ENCODE data around the gene BAZ1B.
"Not testable (repeated sequence)": the region's sequence is repeated elsewhere in the genome, so short reads cannot be mapped to it uniquely, and the experiment has no call there.

The BAZ1B gene

DNA sequence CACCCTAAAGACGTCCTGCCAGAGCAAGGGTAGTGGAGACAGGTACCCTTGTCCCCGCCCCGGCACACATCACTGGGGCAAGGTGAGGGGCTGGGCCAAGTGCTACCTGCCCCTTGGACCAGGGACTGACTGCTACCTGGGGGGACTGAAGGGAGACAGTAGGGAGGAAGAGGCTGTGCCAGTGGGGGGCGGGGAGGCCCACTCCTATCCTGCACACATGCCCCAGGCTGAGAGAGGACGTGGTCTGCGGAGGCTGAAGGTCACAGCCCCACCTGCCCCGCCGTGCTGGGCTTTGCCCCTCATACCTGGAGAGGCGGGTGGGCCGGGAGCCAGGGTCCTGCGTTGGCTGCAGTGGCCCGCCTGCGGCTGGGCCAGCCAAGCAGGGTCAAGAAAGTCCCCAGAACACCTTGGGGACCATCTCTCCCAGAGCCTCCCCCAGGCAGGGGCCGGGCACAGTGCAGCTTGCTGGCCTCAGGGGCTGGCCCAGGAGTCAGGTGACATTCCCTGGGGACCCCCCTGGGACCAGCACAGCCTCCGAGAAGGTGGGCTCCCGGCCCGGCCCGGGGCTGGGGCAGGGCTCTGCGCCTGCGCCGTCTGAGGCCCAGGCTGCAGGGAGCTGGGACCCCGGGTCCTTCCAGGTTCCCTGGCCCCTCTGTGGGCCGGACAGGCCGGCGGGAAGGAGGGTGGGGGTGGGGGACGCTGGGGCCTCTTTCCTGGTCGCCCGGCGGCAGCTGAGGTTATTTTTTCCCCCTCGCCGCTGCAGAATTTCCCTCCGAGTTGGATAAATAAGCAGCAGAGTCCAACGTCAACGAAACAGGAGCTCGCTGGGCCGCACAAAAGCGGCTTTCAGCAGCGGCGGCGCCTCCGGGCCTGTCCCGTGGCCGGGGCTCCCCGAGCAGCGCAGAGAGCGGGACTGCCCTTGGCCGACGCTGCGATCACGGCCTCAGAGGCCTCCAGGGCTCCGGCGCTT lies 98.3 kb downstream of the BAZ1B start:
- no peak overlapping the region for H3K4me3 ChIP-seq (ENCODE audit: low read depth, low read length)
- DNase-seq (ENCODE audit: low read depth), result no peak
- TF ChIP-seq, protein P1, sequence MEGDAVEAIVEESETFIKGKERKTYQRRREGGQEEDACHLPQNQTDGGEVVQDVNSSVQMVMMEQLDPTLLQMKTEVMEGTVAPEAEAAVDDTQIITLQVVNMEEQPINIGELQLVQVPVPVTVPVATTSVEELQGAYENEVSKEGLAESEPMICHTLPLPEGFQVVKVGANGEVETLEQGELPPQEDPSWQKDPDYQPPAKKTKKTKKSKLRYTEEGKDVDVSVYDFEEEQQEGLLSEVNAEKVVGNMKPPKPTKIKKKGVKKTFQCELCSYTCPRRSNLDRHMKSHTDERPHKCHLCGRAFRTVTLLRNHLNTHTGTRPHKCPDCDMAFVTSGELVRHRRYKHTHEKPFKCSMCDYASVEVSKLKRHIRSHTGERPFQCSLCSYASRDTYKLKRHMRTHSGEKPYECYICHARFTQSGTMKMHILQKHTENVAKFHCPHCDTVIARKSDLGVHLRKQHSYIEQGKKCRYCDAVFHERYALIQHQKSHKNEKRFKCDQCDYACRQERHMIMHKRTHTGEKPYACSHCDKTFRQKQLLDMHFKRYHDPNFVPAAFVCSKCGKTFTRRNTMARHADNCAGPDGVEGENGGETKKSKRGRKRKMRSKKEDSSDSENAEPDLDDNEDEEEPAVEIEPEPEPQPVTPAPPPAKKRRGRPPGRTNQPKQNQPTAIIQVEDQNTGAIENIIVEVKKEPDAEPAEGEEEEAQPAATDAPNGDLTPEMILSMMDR (IDR thresholded peaks at IDR 0.05; ENCODE audit: low read depth, low read length), result no peak
- TF ChIP-seq MYC (IDR thresholded peaks at IDR 0.05; ENCODE audit: low read depth, low read length) (no peak), POLR2A (IDR thresholded peaks at IDR 0.05; ENCODE audit: extremely low read depth, insufficient read length) (no peak)
- TF ChIP-seq, protein P2, sequence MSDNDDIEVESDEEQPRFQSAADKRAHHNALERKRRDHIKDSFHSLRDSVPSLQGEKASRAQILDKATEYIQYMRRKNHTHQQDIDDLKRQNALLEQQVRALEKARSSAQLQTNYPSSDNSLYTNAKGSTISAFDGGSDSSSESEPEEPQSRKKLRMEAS (IDR thresholded peaks at IDR 0.05; ENCODE audit: low read depth, low read length), result no peak

DNA sequence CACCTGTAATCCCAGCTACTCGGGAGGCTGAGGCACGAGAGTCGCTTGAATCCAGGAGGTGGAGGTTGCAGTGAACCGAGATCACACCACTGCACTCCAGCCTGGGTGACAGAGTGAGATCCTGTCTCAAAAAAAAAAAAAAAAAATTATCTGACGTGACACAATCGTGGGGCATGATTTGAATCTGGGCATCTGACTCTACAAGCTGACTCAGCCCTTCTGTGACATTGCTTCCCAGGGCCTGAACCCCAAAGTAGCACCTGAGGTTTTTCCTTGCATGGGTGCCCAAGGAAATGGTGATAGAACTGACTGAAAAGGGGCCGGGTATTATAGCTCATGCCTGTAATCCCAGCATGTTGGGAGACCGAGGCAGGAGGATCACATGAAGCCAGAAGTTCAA lies 101.5 kb downstream of the BAZ1B start:
- not testable (repeated sequence) for DNase-seq (ENCODE audit: low read depth)

DNA sequence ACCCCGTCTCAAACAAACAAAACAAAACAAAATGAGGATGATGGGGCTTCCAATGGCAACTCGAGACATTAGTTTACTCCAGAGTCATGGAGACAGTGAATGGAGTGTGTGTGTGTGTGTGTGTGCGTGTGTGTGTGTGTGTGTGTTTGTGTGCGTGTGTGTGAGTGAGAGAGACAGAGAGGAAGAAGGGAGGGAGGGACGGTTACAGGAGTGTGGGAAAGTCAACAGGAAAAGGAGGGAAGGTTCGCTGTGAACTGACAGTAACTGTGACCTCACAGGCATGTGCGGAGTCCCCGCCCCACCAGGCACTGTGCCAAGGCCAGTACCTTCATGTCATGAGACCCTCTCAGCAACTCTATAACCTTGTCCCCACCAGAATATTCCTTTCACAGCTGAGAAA lies 102.1 kb downstream of the BAZ1B start:
- not testable (repeated sequence) for DNase-seq (ENCODE audit: low read depth); H3K4me3 ChIP-seq (ENCODE audit: low read depth, low read length)

More for the DNA sequence above, 101.5 kb downstream of the BAZ1B start:
- not testable (repeated sequence) for H3K4me3 ChIP-seq (ENCODE audit: low read depth, low read length)

DNA sequence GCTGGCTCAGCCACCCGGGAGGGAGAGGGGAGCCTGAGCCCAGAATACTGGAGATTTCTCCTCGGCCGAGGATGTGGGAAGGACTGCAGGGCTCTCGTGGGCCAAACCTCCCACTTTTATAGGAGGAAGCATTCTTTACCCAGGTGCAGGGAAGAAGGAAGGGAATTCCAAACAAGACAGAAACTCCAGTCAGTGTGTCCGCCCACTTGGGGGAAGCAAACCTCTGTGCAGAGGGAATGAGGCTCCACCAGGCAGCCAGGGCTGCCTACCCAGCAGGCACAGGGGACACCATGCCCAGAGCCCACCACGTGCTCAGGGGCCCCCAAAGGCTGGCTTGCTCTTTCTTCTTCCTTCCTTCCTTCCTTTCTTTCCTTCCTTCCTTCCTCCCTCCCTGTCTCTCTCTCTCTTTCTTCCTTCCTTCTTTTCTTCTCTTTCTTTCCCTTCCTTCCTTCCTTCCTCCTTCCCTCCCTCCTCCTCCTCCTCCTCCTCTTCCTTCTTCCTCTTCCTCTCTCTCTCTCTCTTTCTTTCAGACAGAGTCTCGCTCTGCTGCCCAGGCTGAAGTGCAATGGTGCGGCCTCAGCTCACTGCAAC lies 103.9 kb downstream of the BAZ1B start:
- H3K4me3 ChIP-seq (ENCODE audit: low read depth, low read length), result no peak overlapping the region
- TF ChIP-seq MYC (IDR thresholded peaks at IDR 0.05; ENCODE audit: low read depth, low read length) (no peak), POLR2A (IDR thresholded peaks at IDR 0.05; ENCODE audit: extremely low read depth, insufficient read length) (no peak)
- TF ChIP-seq, protein P1 (IDR thresholded peaks at IDR 0.05; ENCODE audit: low read depth, low read length), result no peak
- TF ChIP-seq, protein P2 (IDR thresholded peaks at IDR 0.05; ENCODE audit: low read depth, low read length), result no peak
- no peak for DNase-seq (ENCODE audit: low read depth)

DNA sequence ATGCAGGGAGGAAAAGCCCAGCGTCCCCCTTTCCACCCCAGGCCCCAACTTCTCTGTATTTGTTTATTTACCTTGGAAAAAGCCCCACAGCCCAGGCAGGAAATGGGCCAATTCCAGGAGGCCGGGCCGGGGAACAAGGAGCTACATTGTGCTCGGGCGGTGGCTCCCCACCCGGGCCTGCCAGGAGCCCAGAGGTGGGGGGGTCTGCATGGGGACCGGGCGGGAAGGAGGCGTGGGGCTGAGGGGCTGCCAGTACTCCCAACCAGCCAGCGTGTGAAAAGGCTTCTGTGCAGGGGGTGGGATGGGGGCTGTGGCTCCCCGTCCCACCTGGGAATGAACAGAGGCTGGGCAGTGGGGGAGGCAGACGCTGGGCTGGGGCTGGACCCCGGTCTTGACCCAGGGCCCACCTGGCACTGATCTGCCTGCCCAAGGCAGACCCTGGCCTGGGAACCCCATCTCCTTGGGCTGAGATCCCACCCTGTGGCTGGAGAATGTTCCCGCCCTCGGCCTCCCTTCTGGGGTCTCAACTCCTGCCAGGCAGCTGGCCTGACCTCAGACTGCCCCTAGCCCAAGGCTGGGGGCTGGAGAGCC lies 111.5 kb downstream of the BAZ1B start:
- DNase-seq (ENCODE audit: low read depth); H3K4me3 ChIP-seq (ENCODE audit: low read depth, low read length): not testable (repeated sequence)

DNA sequence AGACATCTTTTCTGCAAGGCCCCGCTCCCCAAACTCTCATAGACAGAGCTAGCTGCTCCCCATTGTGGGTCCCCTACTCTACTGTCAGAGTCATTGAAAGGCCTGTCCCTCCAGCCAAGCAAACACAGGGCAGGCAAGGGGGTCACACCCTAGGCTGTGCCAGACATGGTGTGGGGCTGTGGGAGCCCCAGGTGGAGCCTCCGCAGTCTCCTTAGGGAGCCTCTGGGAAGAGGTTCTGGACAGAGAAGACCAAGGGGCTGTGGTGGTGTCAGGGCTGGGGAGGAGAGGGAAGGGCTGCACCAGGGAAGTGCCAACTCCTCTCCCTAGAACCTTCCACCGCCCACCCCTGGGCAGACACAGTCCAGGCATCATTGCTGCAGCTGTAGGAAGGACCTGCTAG lies 117.2 kb downstream of the BAZ1B start:
- DNase-seq (ENCODE audit: low read depth); H3K4me3 ChIP-seq (ENCODE audit: low read depth, low read length): not testable (repeated sequence)

DNA sequence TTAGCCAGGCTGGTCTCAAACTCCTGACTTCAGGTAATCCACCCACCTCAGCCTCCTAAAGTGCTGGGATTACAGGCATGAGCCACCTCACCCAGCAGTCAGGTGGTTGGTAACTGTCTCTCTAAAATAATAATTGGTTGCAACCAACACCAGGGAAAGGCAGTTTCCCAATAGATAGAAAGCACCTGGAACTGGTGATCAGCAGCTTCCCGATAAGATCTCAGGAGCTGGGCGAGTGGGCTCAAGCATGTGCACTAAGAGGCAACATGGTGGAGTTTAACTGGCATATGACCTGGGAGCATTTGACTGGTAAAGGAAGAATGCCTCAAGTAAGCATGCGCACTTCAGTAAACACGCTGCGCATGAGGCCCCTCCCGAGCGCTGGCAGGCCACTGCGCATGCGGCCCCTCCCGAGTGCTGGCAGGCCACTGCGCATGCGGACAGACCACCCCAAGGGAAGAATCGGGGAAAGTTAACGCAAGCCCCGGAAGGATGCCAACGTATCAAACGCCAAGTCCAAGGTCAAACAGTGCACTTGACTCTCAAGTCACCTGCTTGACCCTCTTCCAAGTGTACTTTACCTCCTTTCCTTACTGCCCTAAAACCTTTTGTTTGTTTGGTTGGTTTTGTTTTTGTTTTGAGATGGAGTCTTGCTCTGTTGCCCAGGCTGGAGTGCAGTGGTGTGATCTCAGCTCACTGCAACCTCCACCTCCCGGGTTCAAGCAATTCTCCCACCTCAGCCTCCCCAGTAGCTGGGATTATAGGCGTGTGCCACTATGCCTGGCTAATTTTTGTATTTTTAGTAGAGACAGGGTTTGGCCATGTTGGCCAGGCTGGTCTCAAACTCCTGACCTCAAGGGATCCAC lies 122.7 kb downstream of the BAZ1B start:
- not testable (repeated sequence) for DNase-seq (ENCODE audit: low read depth)

DNA sequence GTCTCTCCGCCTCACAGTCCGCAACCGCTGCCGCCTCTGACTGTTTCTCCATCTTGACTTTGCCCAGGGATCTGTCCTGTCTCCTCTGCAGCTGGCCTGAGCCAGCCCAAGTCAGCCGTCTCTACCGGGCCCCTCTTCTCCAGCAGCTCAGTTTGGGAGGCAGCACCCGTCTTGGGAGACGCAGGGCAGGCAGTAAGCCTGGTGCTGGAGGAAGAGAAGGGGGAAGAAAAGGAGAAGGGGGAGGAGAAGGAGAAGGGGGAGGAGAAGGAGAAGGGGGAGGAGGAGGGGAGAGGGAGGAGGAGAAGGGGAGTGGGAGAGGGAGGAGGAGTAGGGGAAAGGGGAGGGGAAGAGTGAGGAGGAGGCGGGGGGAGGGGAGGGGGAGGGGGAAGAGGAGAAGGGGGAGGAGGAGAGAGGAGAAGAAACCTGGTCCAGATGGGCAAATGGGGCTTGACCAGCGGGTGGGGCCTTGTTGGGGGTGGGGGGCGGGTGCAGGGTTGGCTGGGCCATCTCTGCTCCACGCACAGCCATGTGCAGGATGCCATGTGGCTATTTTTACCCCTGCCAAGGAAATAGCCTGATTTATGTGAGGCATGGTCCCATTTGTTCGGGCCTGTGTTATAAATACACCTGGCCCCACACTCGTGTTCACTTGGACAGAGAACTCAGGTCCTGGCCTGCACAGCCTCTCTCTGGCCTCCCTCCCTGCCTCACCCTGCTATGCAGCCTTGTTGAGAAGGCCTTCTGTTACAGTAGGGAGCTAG lies 124.4 kb downstream of the BAZ1B start:
- TF ChIP-seq, protein P1 (IDR thresholded peaks at IDR 0.05; ENCODE audit: low read depth, low read length), result no peak
- TF ChIP-seq POLR2A (IDR thresholded peaks at IDR 0.05; ENCODE audit: extremely low read depth, insufficient read length) (no peak), MYC (IDR thresholded peaks at IDR 0.05; ENCODE audit: low read depth, low read length) (no peak)
- TF ChIP-seq, protein P2 (IDR thresholded peaks at IDR 0.05; ENCODE audit: low read depth, low read length), result no peak
- no peak overlapping the region for H3K4me3 ChIP-seq (ENCODE audit: low read depth, low read length)
- DNase-seq (ENCODE audit: low read depth), result no peak

More for the DNA sequence above, 122.7 kb downstream of the BAZ1B start:
- not testable (repeated sequence) for H3K4me3 ChIP-seq (ENCODE audit: low read depth, low read length)
